Activated CD4-positive, CD25-positive, alpha-beta regulatory T cell treated with anti-CD3 and anti-CD28 coated beads, Interleukin-2, amount 50 U/mL, for 16 hours (primary cell): ENCODE results near the gene TSEN2.
"Not testable (repeated sequence)": the region's sequence is repeated elsewhere in the genome, so short reads cannot be mapped to it uniquely, and the experiment has no call there.

Experiments
- DNase-seq: peaks from one replicate; pipeline ENCODE4 v3.0.0-alpha.2; 2020; ENCODE audit warnings: low read depth, low spot score

TSEN2 gene

GRCh38 chr3:12472000-12472610, 12.2 kb upstream of the TSEN2 start:
- no peak for DNase-seq

GRCh38 chr3:12472796-12473195, 11.5 kb upstream of the TSEN2 start:
- no peak for DNase-seq

- no peak for DNase-seq
Observed at GRCh38 chr3:12473511-12473910, 10.8 kb upstream of the TSEN2 start.

- no peak for DNase-seq
Observed at GRCh38 chr3:12476238-12476897, 7.9 kb upstream of the TSEN2 start.

- DNase-seq: no peak
Observed at GRCh38 chr3:12477256-12477655, 7.0 kb upstream of the TSEN2 start.

- no peak for DNase-seq
Observed at GRCh38 chr3:12478326-12478725, 6.0 kb upstream of the TSEN2 start.

- not testable (repeated sequence) for DNase-seq
Observed at GRCh38 chr3:12479198-12479597, 5.1 kb upstream of the TSEN2 start.

GRCh38 chr3:12479919-12480427, 4.3 kb upstream of the TSEN2 start:
- DNase-seq: no peak

- no peak for DNase-seq
Observed at GRCh38 chr3:12483410-12483809, 870 bp upstream of the TSEN2 start.

- no peak for DNase-seq
Observed at GRCh38 chr3:12483872-12484197, 445 bp upstream of the TSEN2 start.

- DNase-seq: no peak
Observed at GRCh38 chr3:12484983-12485327, 675 bp downstream of the TSEN2 start.

- DNase-seq: no peak
Observed at GRCh38 chr3:12486001-12486400, 1.7 kb downstream of the TSEN2 start.

GRCh38 chr3:12486916-12487315, 2.6 kb downstream of the TSEN2 start:
- no peak for DNase-seq

- DNase-seq: no peak
Observed at GRCh38 chr3:12487336-12487735, 3.1 kb downstream of the TSEN2 start.

- no peak for DNase-seq
Observed at GRCh38 chr3:12487786-12488185, 3.5 kb downstream of the TSEN2 start.

GRCh38 chr3:12489368-12489767, 5.1 kb downstream of the TSEN2 start:
- no peak for DNase-seq

- DNase-seq: no peak
Observed at GRCh38 chr3:12489832-12490231, 5.6 kb downstream of the TSEN2 start.

- DNase-seq: no peak
Observed at GRCh38 chr3:12490547-12490946, 6.3 kb downstream of the TSEN2 start.

- no peak for DNase-seq
Observed at GRCh38 chr3:12495749-12496452, 11.6 kb downstream of the TSEN2 start.

- DNase-seq: no peak
Observed at GRCh38 chr3:12496453-12496761, 12.1 kb downstream of the TSEN2 start.

- no peak for DNase-seq
Observed at GRCh38 chr3:12499474-12499873, 15.2 kb downstream of the TSEN2 start.

- DNase-seq: no peak
Observed at GRCh38 chr3:12501360-12502020, 17.2 kb downstream of the TSEN2 start.
